ENCODE measurements around the gene ZBED2.
"Not testable (repeated sequence)": the region's sequence is repeated elsewhere in the genome, so short reads cannot be mapped to it uniquely, and the experiment has no call there.

The ZBED2 gene

GRCh38 chr3:111595232-111595631 is at the start of gene ZBED2:
TSS of gene ZBED2 (minus strand) at chr3:111595346. CDS start at chr3:111594201, 1,145 bp downstream.
- DNase-seq (ENCODE audit: low read depth): no peak

GRCh38 chr3:111639316-111639715 is 44.2 kb upstream of the ZBED2 start:
- no peak for DNase-seq (ENCODE audit: low read depth)

- no peak for DNase-seq (ENCODE audit: low read depth)
Observed at GRCh38 chr3:111636366-111636885, 41.3 kb upstream of the ZBED2 start.

- no peak for DNase-seq (ENCODE audit: low read depth)
Observed at GRCh38 chr3:111635403-111635802, 40.3 kb upstream of the ZBED2 start.

GRCh38 chr3:111630638-111631037 is 35.5 kb upstream of the ZBED2 start:
- DNase-seq (ENCODE audit: low read depth): not testable (repeated sequence)

- not testable (repeated sequence) for DNase-seq (ENCODE audit: low read depth)
Observed at GRCh38 chr3:111629018-111629417, 33.9 kb upstream of the ZBED2 start.

- DNase-seq (ENCODE audit: low read depth): no peak
Observed at GRCh38 chr3:111627092-111627491, 31.9 kb upstream of the ZBED2 start.

GRCh38 chr3:111621535-111621934 is 26.4 kb upstream of the ZBED2 start:
- no peak for DNase-seq (ENCODE audit: low read depth)

- DNase-seq (ENCODE audit: low read depth): no peak
Observed at GRCh38 chr3:111619833-111620232, 24.7 kb upstream of the ZBED2 start.

GRCh38 chr3:111618945-111619344 is 23.8 kb upstream of the ZBED2 start:
- no peak for DNase-seq (ENCODE audit: low read depth)

GRCh38 chr3:111617912-111618601 is 22.9 kb upstream of the ZBED2 start:
- no peak for DNase-seq (ENCODE audit: low read depth)

- no peak for DNase-seq (ENCODE audit: low read depth)
Observed at GRCh38 chr3:111617406-111617805, 22.3 kb upstream of the ZBED2 start.

- peak; percentile 50 for DNase-seq (ENCODE audit: low read depth)
Observed at GRCh38 chr3:111616417-111617105, 21.4 kb upstream of the ZBED2 start.

GRCh38 chr3:111615880-111616279 is 20.7 kb upstream of the ZBED2 start:
- no peak for DNase-seq (ENCODE audit: low read depth)

GRCh38 chr3:111613294-111613693 is 18.1 kb upstream of the ZBED2 start:
- DNase-seq (ENCODE audit: low read depth): no peak

- DNase-seq (ENCODE audit: low read depth): no peak
Observed at GRCh38 chr3:111610612-111611054, 15.5 kb upstream of the ZBED2 start.

GRCh38 chr3:111610189-111610588 is 15.0 kb upstream of the ZBED2 start:
- no peak for DNase-seq (ENCODE audit: low read depth)

GRCh38 chr3:111609700-111610099 is 14.6 kb upstream of the ZBED2 start:
- no peak for DNase-seq (ENCODE audit: low read depth)

GRCh38 chr3:111608383-111608782 is 13.2 kb upstream of the ZBED2 start:
- no peak for DNase-seq (ENCODE audit: low read depth)

GRCh38 chr3:111607240-111607920 is 12.2 kb upstream of the ZBED2 start:
- DNase-seq (ENCODE audit: low read depth): no peak

GRCh38 chr3:111605493-111605892 is 10.3 kb upstream of the ZBED2 start:
- DNase-seq (ENCODE audit: low read depth): no peak

- DNase-seq (ENCODE audit: low read depth): no peak
Observed at GRCh38 chr3:111605018-111605417, 9.9 kb upstream of the ZBED2 start.

GRCh38 chr3:111604119-111604518 is 9.0 kb upstream of the ZBED2 start:
- no peak for DNase-seq (ENCODE audit: low read depth)
